CD4-positive, alpha-beta T cell treated with Interleukin-6 for 4 hours (primary cell): ENCODE measurements around the gene MANEA.

Source experiments
- DNase-seq: peaks from one replicate; pipeline ENCODE4 v3.0.0-alpha.2; 2020; ENCODE audit warnings: mixed read lengths

Gene MANEA

GRCh38 chr6:95589826-95590570, 12.7 kb downstream of the MANEA start:
- no peak for DNase-seq

DNA sequence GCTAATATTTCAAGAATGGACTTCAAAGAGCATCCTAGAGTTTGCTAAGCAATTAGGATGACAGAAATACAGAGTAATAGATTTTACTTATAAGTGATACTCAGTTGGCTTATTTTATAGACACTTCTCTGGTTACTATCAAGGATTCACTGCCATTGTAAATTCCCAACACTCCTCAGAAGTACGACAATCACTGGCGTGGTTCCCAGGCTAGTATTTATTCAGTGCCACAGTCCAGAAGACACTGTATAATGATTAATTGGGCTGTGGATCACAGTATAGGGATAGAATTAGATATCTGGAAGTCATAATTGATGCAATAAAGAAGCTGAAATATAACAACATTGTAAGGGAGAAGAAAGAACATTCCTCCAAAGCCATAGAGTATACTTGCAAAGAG, 15.7 kb downstream of the MANEA start:
- no peak for DNase-seq

DNA sequence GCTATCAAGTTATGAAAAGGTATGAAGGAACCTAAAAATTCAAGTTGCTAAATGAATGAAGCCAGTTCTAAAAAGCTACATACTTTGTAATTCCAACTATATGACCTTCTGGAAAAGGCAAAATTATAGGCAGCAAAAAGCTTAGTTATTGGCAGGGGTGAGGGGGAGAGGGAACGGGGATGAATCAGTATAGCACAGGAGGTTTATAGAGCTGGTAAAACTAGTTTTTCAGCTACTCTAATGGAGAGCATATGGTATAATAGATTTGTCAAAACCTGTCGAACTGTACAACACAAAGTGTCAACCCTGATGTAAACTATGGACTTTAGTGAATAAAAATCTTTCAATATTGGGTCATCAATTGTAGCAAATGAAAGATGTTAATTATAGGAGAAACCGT, 18.7 kb downstream of the MANEA start:
- DNase-seq, result no peak

DNA sequence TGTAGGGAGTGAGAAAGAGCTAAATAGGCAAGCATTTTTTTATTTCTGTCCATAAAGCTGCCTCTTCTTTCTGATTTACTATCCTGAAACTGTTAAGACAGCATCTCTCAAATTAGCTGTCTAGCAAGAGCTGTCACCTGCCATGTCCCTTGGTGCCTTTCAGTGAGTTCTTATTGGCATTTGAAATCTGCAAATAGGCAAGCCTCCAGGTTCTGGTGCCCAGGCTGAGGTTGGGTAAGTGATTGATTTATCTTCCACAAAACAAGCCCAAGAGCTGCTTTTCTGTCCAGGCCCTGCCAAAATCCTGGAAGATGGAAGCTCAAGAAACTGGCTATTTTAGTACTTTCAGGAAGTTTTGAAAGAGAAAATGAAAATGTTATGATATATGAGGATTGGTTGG, 22.4 kb downstream of the MANEA start:
- no peak for DNase-seq

- no peak for DNase-seq
These were observed 23.8 kb downstream of the MANEA start for GRCh38 chr6:95601133-95601532.

- DNase-seq, result no peak
These were observed 36.8 kb downstream of the MANEA start for GRCh38 chr6:95614094-95614493.

GRCh38 chr6:95629551-95629950, 52.2 kb downstream of the MANEA start:
- DNase-seq, result no peak

GRCh38 chr6:95636552-95637431, 59.5 kb downstream of the MANEA start:
- DNase-seq, result no peak

GRCh38 chr6:95648636-95649035, 71.3 kb downstream of the MANEA start:
- DNase-seq, result no peak

DNA sequence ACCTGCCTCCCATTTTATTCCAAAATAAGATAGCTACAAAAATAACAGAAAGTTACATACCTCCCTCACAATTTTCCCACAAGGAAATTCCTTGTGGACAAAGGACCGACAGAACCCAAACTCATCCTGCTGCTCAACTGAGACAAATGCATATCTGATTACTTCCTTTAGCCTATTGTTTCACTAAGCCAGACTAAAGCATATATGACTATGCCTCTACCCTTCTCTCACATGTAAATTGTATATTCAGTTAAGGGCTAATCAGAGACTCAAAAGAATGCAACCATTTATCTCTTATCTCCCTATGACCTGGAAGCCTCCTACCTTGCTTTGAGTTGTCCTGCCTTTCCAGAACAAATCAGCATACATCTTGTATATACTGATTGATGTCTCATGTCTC, 72.1 kb downstream of the MANEA start:
- DNase-seq, result no peak

DNA sequence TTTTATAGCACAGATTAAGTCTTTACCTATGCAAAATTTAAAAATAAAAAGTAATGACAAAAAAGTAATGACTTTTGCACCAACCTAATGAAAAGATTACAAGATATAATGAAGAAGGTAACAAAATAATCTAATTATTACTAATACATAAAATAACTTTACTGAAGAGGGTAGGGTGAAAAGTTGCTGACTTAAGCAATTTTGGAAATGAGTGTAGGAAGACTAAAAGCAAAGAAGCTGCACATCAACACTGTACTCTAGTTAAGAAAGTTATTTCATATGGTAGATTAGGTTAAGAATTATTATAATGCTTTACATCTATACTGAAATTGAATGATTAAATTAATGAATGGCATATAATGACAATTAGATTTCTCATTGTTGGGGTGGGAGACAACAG, 76.8 kb downstream of the MANEA start:
- no peak for DNase-seq

- DNase-seq, result no peak
These were observed 81.6 kb downstream of the MANEA start for GRCh38 chr6:95658886-95659285.
